Cortex of kidney (tissue), 1 donor: ENCODE measurements around the gene NRF1.
"Not testable (repeated sequence)": the region's sequence is repeated elsewhere in the genome, so short reads cannot be mapped to it uniquely, and the experiment has no call there.

Experiments used
- DNase-seq: peaks from one replicate; lab custom pipeline; 2025; lab: John Stamatoyannopoulos, UW

Gene NRF1

GRCh38 chr7:129649128-129649690 lies 37.7 kb downstream of the NRF1 start:
- no peak for DNase-seq

DNA sequence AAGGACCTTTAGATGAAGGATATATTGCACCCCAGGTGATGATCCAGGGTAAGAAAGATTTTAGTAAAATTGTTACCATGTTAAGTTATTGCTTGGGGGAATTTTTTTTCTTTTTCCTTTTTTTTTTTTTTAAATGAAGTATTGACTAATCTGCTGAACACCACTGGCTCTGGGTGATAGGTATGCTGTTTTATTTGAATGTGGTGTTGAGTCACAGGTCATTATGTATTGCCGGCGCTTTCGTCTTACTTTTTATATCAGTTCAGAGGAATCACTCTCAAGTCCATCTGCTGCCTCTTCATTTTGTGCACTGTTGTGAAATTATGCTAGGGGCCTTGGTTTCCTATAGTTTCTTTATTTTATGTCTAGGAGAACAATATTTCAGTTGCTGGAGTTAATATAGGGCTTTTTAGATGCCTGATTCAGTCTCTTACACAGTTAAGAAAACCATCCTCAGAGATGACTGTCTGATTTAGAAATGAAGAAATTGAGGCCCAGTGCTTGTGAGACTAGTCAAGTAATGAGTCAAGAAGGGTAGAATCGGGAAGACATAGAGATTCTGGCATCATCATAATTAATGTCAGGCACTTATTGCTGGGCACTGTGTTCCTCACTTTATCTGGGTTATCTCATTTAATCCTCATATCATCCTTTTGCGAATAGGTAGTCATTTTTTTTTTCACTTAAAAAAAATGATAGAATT lies 38.7 kb downstream of the NRF1 start:
- no peak for DNase-seq

DNA sequence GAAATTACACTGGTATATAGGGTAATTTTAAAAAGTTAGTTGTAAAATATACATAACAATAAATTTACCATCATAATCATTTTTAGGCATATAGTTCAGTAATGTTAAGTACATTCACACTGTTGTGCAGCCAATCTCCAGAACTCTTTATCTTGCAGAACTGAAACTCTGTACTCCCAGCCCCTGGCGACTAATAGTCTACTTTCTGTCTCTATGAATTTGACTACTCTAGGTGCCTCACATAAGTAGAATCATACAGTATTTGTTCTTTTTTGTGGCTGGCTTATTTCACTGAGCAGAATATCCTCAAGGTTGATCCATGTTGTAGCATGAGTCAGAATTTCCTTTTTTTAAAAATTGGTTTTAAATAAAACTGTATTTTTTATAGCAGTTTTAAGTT lies 41.4 kb downstream of the NRF1 start:
- DNase-seq = no peak

- no peak for DNase-seq
These were observed 44.3 kb downstream of the NRF1 start for GRCh38 chr7:129655811-129656210.

DNA sequence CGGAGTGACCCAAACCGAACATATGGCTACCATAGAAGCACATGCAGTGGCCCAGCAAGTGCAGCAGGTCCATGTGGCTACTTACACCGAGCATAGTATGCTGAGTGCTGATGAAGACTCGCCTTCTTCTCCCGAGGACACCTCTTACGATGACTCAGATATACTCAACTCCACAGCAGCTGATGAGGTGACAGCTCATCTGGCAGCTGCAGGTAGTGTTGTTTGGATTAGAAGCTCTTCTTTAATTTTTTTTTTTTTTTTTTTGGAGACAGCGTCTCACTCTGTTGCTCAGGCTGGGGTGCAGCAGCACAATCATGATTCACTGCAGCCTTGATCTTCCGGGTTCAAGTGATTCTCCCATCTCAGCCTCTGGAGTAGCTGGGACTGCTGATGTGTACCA lies 45.8 kb downstream of the NRF1 start:
- DNase-seq = no peak

GRCh38 chr7:129659907-129660306 lies 48.4 kb downstream of the NRF1 start:
- DNase-seq = not testable (repeated sequence)

- DNase-seq = no peak
These were observed 50.2 kb downstream of the NRF1 start for GRCh38 chr7:129661645-129662182.

- not testable (repeated sequence) for DNase-seq
These were observed 51.7 kb downstream of the NRF1 start for GRCh38 chr7:129663240-129663639.

DNA sequence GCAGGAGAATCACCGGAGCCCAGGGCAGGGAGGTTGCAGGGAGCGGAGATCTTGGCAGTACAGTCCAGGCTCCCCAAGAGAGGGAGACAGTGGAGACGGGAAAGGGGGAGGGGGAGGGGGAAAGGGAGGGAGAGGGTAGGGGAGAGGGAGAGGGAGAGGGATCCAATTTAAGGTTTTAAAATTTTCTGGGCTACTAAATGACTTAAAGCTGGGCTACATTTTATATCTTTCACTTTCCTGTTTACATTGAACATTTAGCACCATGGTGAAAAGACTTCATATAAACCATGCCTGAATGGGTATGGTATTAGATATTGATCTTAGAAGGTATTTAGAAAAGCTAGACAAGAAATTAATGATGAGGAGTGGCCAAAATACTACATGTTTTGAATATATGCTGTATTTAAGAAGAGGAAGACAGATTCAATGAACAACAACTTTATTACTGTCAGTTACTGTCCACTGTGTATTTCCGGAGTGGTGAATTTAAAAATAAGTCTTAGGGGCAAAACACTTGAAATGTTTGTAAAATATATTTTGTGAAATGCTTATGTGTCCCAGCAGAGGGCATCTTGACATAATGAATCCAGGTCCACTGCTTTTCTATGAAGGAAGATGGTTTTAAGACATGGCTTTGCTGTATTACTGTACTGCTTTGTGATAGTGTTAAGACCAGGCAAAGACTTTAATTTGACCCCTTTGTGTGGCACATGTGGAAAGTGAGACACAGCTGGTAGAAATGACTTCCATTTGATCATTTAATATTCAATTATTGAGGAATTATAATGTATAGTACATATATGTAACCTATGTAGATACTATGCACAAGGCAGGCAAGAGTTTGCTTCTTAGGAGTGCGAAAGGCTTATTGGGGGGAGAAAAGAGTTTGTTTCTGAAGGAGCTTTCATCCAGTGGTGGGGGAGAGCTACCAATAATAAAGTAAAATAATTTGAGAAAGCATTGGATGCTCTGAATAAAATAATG lies 52.8 kb downstream of the NRF1 start:
- no peak for DNase-seq

- DNase-seq = no peak
These were observed 53.5 kb downstream of the NRF1 start for GRCh38 chr7:129665013-129665401.

DNA sequence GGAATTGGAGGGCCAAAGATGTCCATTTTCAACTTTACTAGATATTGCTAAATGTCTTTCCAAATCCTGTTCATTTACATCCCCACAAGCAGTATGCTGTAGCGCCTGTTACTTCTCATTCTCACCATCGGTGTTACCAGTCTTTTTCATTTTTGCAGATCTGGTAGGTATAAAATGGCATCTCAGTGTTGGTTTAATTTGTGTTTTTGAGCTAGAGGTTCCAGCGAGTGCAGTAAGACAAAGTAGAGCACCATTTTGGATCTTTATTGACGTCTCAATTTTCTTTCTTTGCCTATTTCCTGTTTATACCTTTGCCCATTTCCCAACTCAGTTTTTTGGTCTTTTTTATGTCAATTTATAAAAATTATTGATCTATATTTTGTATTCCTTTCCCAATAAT lies 55.6 kb downstream of the NRF1 start:
- DNase-seq = no peak

GRCh38 chr7:129667551-129667950 lies 56.0 kb downstream of the NRF1 start:
- DNase-seq = no peak

- no peak for DNase-seq
These were observed 58.4 kb downstream of the NRF1 start for GRCh38 chr7:129669901-129670300.

DNA sequence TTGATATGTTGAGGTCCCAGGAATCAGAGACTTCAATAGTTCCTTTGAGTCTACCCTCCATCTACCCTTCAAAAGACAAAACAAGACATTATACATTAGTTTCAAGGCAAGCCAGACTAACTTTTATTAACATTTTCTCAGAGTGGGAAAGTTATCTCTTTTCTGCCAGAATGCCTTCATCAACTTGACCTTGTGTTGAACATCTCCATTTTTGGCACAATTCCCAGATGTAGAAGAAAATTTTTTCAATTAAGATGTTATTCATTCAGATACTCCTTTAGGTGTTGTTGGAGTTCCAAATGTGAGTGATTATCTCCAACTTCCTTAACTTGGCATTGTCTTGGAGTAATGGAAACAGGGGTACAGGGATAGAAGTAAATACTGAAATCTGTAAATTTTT lies 59.1 kb downstream of the NRF1 start:
- no peak for DNase-seq

- DNase-seq = no peak
These were observed 59.7 kb downstream of the NRF1 start for GRCh38 chr7:129671266-129671665.

DNA sequence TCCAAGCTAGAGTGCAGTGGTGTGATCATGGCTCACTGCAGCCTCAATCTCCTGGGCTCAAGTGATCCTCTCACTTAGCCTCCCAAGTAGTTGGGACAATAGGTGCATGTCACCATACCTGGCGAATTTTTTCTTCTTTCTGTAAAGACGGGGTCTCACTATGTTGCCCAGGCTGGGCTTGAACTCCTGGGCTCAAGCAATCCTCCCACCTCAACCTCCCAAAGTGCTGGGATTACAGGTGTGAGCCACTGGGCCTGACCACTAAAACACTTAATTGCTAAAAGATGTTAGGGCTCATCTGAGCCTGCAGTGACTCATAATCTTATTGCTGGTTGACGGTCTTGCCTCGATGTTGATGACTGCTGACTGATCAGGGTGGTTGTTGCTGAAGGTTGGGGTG lies 63.0 kb downstream of the NRF1 start:
- not testable (repeated sequence) for DNase-seq

- DNase-seq = no peak
These were observed 64.0 kb downstream of the NRF1 start for GRCh38 chr7:129675521-129675920.

DNA sequence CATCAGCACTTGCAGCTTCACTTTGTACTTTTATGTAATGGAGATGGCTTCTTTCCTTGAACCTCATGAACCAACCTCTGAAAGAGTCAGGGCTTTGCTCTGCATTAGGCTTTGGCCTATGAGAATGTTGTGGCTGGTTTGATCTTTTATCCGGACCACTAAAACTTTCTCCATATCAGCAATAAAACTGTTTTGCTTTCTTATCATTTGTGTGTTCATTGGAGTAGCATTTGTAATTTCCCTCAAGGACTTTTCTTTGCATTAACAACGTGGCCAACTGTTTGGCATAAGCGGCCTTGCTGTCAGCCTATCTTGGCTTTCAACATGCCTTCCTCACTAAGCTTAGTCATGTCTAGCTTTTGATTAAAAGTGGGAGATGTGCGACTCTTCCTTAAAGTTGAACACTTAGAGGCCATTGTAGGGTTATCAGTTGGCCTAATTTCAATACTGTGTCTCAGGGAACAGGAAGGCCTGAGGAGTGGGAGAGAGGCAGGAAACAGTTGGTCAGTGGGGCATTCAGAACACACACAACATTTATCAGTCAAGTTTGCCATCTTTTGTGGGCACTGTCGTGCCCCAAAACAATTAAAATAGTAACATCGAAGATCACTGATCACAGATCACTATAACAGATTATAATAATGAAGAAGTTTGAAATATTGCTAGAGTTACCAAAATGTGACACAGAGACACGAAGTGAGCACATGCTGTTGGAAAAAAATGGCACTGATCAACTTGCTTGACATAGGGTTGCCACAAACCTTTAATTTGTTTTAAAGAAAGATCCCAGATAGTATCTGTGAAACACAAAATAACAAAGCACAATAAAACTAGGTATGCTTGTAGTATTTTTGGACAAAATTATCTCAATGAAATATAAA lies 64.7 kb downstream of the NRF1 start:
- DNase-seq = no peak

DNA sequence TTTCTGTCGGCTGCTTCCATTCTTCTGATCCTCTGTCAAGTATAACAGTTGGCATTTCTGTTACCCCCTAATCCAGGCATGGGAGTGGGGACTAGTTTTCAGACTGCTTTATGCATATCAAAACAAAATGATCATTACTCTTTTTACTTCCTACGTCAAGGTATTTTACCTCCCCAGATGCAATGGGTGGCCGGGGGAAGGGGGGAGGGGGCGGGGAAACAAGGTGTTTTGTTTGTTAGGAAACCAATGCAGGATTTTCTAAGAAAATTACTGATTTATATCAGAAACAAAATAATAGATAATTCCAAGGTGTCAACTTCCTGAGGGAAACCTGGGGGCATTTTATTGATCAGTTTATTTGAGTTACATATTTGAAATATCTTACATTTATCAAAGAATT lies 66.3 kb downstream of the NRF1 start:
- no peak for DNase-seq

GRCh38 chr7:129678606-129679005 lies 67.1 kb downstream of the NRF1 start:
- no peak for DNase-seq

DNA sequence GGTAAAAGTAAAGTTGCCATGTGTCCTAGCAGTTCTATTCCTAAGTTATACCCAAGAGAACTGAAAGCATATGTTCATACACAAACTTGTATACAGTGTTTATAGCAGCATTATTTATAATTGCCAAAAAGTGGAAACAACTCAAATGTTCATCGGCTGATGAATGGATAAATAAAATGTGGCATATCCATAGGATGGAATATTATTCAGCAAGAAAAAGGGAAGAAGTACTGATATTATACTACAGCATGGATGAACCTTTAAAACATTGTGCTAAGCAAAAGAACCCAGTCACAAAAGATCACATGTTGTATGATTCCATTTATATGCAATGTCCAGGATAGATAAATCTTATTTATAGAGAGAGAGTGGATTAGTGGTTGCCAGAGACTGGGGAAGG lies 68.9 kb downstream of the NRF1 start:
- no peak for DNase-seq

GRCh38 chr7:129684777-129685176 lies 73.3 kb downstream of the NRF1 start:
- DNase-seq = no peak
